ENCODE results near the gene TSPAN18.

GRCh38 chr11:44868021-44868420 is 141.3 kb downstream of the TSPAN18 start:
- TF ChIP-seq CTCF (IDR thresholded peaks at IDR 0.05) (no peak), POLR2A (IDR thresholded peaks at IDR 0.05) (no peak), EP300 (IDR thresholded peaks at IDR 0.05) (no peak)

Data from tibial nerve (tissue), 4 donors.